Sigmoid colon (tissue), 7 donors: ENCODE results near the gene PTTG2. TPM values are rescaled to one million over a fixed set of nuclear protein-coding genes. Genes with fewer than 3 reads are reported as not detected.
A peak's percentile ranks its signal among the peaks of the same experiment; 100 is the strongest.
"Not testable (repeated sequence)": the region's sequence is repeated elsewhere in the genome, so short reads cannot be mapped to it uniquely, and the experiment has no call there.

Source experiments
- DNase-seq: peaks from one replicate; pipeline ENCODE4 v3.0.0-alpha.2; 2019
- H3K27ac ChIP-seq, 4 donors: fragments of 200-600 bp; sonication (generic); one replicate each; pipeline ENCODE4 v1.5.1; 2016 to 2019; ENCODE audit warnings: mild to moderate bottlenecking in 1 of 4
- H3K27me3 ChIP-seq, 3 donors: fragments of 200-600 bp; sonication (generic); one replicate each; pipeline ENCODE4 v1.5.1; 2019; ENCODE audit warnings: mild to moderate bottlenecking in 1 of 3
- H3K36me3 ChIP-seq, 4 donors: fragments of 200-600 bp; sonication (generic); one replicate each; pipeline ENCODE4 v1.5.1; 2016 to 2019
- H3K4me1 ChIP-seq, 4 donors: fragments of 200-600 bp; sonication (generic); one replicate each; pipeline ENCODE4 v1.5.1; 2017 to 2019
- H3K4me3 ChIP-seq, 4 donors: fragments of 200-600 bp; sonication (generic); one replicate each; pipeline ENCODE4 v1.5.1; 2017 to 2019; ENCODE audit warnings: mild to moderate bottlenecking in 2 of 4, moderate library complexity in 1 of 4
- H3K9me3 ChIP-seq, 4 donors: fragments of 200-600 bp in 3 of 4; sonication (generic) in 3 of 4; one replicate each; pipeline versions ENCODE4 v1.5.1 to v1.6.1; 2013 to 2019
- EP300 ChIP-seq, 4 donors: sonication (generic); formaldehyde crosslinking; IDR thresholded peaks; one replicate each; pipeline ENCODE4 v1.6.1; 2017; ENCODE audit warnings: antibody characterized with exemption in 4 of 4
- POLR2A ChIP-seq, 2 donors: fragments of 450-650 bp; IDR thresholded peaks; one replicate each; pipeline ENCODE4 v1.6.1; 2016; ENCODE audit warnings: antibody characterized with exemption in 2 of 2, mild to moderate bottlenecking in 2 of 2, moderate library complexity in 2 of 2
- POLR2AphosphoS5 ChIP-seq, 4 donors: sonication (generic); formaldehyde crosslinking; IDR thresholded peaks; one replicate each; pipeline ENCODE4 v1.6.1; 2017; ENCODE audit warnings: antibody characterized with exemption in 4 of 4
- WGBS, 2 donors: extraction: QIAGEN DNeasy Blood & Tissue Kit; methylation state at CpG; one replicate each; pipeline ENCODE4 v1.1.7; 2013; 5-methylcytosine and 5-hydroxymethylcytosine counted together
- intact Hi-C: fragments of 100-400 bp; cut with DNase I; formaldehyde crosslinking; loops from one replicate; pipeline ENCODE4 v1.15.1; 2023
- polyA plus RNA-seq, 3 donors: library from polyadenylated mRNA; stranded (reverse); fragments of 200-250 nt; gene quantifications; one replicate each; pipeline ENCODE4 v1.2.3, GENCODE V29; 2013
- total RNA-seq, 4 donors: library from RNA; depleted of rRNA; stranded (reverse); fragments of >200 nt; gene quantifications; one replicate each; pipeline ENCODE4 v1.1.0, GENCODE V29; 2016
- TF ChIP-seq, protein P1 (sequence below), 4 experiments: fragments of 450-650 bp in 3 of 4; fragments of 200-600 bp in 1 of 4; IDR thresholded peaks; one replicate each; pipeline ENCODE4 v1.5.1; 2016 to 2019; ENCODE audit warnings: antibody characterized with exemption in 4 of 4, mild to moderate bottlenecking in 3 of 4, moderate library complexity in 2 of 4
- donor health status: healthy with polysubstance abuse.
- donor health status: Bipolar disorder and iron deficiency.
- donor health status: healthy.

The PTTG2 gene
- total and polyA plus RNA-seq, 7 donors, result 0.28 to 7.7 (median 5.7) TPM; not detected in 2

DNA sequence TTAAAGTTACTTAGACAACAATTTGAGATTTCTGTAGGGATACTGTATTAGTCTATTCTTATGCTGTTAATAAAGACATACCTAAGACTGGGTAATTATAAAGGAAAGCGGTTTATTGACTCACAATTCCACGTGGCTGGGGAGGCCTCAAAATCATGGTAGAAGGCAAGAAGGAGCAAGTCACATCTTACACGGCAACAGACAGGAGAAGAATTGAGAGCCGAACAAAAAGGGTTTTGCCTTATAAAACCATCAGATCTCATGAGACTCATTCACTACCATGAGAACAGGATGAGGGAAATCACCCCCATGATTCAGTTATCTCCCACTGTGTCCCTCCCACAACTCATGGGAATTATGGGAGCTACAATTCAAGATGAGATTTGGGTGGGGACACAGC is 11.0 kb downstream of the PTTG2 start:
- no peaks in the 10 kb centered on the region for H3K9me3 ChIP-seq
- H3K4me3 ChIP-seq, result no peak overlapping the region
- TF ChIP-seq, protein P1, sequence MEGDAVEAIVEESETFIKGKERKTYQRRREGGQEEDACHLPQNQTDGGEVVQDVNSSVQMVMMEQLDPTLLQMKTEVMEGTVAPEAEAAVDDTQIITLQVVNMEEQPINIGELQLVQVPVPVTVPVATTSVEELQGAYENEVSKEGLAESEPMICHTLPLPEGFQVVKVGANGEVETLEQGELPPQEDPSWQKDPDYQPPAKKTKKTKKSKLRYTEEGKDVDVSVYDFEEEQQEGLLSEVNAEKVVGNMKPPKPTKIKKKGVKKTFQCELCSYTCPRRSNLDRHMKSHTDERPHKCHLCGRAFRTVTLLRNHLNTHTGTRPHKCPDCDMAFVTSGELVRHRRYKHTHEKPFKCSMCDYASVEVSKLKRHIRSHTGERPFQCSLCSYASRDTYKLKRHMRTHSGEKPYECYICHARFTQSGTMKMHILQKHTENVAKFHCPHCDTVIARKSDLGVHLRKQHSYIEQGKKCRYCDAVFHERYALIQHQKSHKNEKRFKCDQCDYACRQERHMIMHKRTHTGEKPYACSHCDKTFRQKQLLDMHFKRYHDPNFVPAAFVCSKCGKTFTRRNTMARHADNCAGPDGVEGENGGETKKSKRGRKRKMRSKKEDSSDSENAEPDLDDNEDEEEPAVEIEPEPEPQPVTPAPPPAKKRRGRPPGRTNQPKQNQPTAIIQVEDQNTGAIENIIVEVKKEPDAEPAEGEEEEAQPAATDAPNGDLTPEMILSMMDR (IDR thresholded peaks at IDR 0.05), result no peak
- TF ChIP-seq EP300 (IDR thresholded peaks at IDR 0.05) (no peak), POLR2AphosphoS5 (IDR thresholded peaks at IDR 0.05) (no peak), POLR2A (IDR thresholded peaks at IDR 0.05) (no peak)
- intact Hi-C loops, result loop anchor here (10.0 kb wide), 1 partner anchor 704 kb away; no protein-coding TSS in a partner anchor
- DNase-seq, result no peak
- WGBS, 2 donors, result 87 to 93% methylated on average over 4 of the region's 4 CpGs
- H3K27ac ChIP-seq, result peak overlapping the region; percentile 58 to 77 (median 70)
- no peaks in the 10 kb centered on the region for H3K27me3 ChIP-seq
- no peaks in the 10 kb centered on the region for H3K36me3 ChIP-seq
- H3K4me1 ChIP-seq, result peaks cover 0 to 46% (median 31%) of the 10 kb centered on the region in 4 donors

DNA sequence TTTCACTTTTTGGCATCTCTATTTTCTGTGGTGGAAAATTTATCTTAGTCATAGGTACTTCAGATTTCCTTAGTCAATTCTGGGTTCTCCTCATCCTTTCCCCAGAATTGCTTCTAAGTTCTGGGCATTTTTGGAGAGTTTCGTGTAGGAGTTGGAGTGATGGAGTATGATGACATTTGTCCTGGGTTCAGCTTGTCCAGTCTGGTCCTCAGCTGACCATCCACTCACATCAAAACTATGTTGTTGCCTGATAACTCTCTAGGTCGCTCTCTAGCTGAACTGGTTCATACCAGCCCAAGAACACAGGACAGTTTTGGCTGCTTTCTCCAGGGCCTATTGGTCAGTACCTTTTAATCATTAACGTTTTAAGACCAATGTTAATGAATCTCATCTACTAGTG is 13.2 kb downstream of the PTTG2 start:
- peak overlapping the region in 2 of 4 donors; percentile 9 to 98 for H3K27ac ChIP-seq
- H3K4me1 ChIP-seq, result peaks cover 0 to 30% (median 18%) of the 10 kb centered on the region in 4 donors
- no peak for DNase-seq
- TF ChIP-seq EP300 (IDR thresholded peaks at IDR 0.05), result no peak
- TF ChIP-seq POLR2AphosphoS5 (IDR thresholded peaks at IDR 0.05), result no peak
- TF ChIP-seq, protein P1 (IDR thresholded peaks at IDR 0.05), result no peak
- no peak for TF ChIP-seq POLR2A (IDR thresholded peaks at IDR 0.05)
- H3K36me3 ChIP-seq, result no peaks in the 10 kb centered on the region
- intact Hi-C loops, result loop anchor here (10.0 kb wide), 1 partner anchor 701 kb away; no protein-coding TSS in a partner anchor
- H3K27me3 ChIP-seq, result no peaks in the 10 kb centered on the region
- WGBS, 2 donors, result 93 to 94% methylated on average over 3 of the region's 3 CpGs
- no peak overlapping the region for H3K4me3 ChIP-seq
- no peaks in the 10 kb centered on the region for H3K9me3 ChIP-seq

DNA sequence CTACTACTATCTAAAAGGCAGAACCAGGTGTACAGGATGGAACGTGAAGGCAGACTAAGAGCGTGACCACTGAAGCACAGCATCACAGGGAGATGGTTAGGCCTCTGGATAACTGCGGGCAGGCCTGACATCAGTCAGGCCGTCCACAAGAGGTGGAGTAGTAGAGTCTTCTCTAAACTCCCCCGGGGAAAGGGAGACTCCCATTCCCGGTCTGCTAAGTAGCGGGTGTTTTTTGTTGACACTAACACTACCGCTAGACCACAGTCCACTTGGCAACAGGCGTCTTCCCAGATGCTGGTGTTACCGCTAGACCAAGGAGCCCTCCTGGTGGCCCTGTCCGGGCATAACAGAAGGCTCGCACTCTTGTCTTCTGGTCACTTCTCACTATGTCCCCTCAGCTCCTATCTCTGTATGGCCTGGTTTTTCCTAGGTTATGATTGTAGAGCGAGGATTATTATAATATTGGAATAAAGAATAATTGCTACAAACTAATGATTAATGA is 15.2 kb downstream of the PTTG2 start:
- peaks cover 0 to 35% (median 31%) of the 10 kb centered on the region in 4 donors for H3K4me1 ChIP-seq
- peak overlapping the region in 3 of 4 donors; percentile 2 to 98 (median 98) for H3K27ac ChIP-seq
- H3K36me3 ChIP-seq, H3K4me3 ChIP-seq, H3K27me3 ChIP-seq, DNase-seq, H3K9me3 ChIP-seq: not testable (repeated sequence)
- intact Hi-C loops, result loop anchor here (5.0 to 10.0 kb wide), 7 partner anchors 42 to 699 kb away; partner anchors contain the start of genes PGM2, RELL1 and TBC1D1
- WGBS, 2 donors, result 78 to 91% methylated on average over 12 of the region's 13 CpGs

DNA sequence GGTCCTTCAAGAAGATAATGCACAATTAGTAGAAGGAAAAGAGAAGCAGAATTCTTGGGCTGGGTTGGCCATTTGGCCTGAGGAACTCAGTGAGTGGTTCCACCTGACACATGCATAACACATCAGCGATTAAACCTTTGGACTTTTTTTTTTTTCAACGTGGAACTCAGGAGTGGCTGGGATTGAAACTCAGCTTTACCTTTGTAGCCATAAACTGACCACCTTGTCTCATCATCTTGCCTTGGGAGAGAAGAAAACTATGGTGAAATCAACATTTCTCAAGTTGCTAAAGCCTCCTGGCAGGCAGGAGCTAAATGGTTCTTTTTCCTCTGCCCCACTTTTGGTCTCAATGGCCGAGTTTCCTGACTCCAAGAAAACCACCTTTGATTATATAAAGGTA is 16.3 kb downstream of the PTTG2 start:
- intact Hi-C loops, result loop anchor here (5.0 to 10.0 kb wide), 7 partner anchors 41 to 698 kb away; partner anchors contain the start of genes PGM2, RELL1 and TBC1D1
- WGBS, 2 donors, result 14 to 36% methylated on average over 3 of the region's 3 CpGs
- peak overlapping the region; percentile 61 to 98 (median 80) for H3K4me3 ChIP-seq
- TF ChIP-seq, protein P1 (IDR thresholded peaks at IDR 0.05), result no peak
- peaks cover 0 to 40% (median 36%) of the 10 kb centered on the region in 4 donors for H3K4me1 ChIP-seq
- H3K36me3 ChIP-seq, result no peaks in the 10 kb centered on the region
- DNase-seq, result no peak
- no peaks in the 10 kb centered on the region for H3K27me3 ChIP-seq
- peak overlapping the region; percentile 96 to 98 (median 98) for H3K27ac ChIP-seq
- no peaks in the 10 kb centered on the region for H3K9me3 ChIP-seq

DNA sequence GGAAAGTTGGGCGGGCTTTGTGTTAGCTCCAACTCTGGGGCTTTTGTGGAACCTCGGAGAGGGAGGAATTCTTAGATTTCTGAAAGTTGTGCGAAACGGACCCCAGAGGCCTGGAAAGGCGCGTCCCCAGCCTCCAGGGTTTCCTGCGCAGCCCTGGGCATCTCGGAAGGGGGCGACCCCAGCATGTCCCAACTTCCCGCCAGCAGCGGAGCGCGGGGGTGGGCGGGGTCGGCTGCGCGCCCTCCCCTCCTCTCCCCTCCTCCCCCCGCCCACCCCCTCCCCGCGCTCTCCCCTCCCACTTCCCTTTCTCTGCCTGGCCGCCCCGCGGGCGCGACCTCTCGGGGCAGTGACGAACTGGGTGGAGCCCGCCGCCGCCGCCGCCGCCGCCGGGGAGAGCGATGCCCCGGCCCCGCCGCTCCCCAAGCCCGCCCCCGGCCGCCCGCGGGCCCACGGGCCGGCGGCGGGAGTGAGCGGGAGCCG is 16.8 kb downstream of the PTTG2 start:
- H3K4me1 ChIP-seq, result peaks cover 0 to 45% (median 41%) of the 10 kb centered on the region in 4 donors
- H3K9me3 ChIP-seq, result no peaks in the 10 kb centered on the region
- peak; percentile 91 for DNase-seq
- intact Hi-C loops, result loop anchor here (5.0 to 10.0 kb wide), 7 partner anchors 40 to 698 kb away; partner anchors contain the start of genes PGM2, RELL1 and TBC1D1
- no peak for TF ChIP-seq EP300 (IDR thresholded peaks at IDR 0.05)
- TF ChIP-seq POLR2AphosphoS5 (IDR thresholded peaks at IDR 0.05), result peak in 2 of 4 donors; percentile 22 to 34
- TF ChIP-seq, protein P1 (IDR thresholded peaks at IDR 0.05), result no peak
- no peak for TF ChIP-seq POLR2A (IDR thresholded peaks at IDR 0.05)
- peak overlapping the region; percentile 96 to 98 (median 98) for H3K27ac ChIP-seq
- no peaks in the 10 kb centered on the region for H3K36me3 ChIP-seq
- 1% methylated on average over 50 of the region's 50 CpGs for WGBS, 2 donors
- H3K27me3 ChIP-seq, result no peaks in the 10 kb centered on the region
- peak overlapping the region; percentile 61 to 98 (median 80) for H3K4me3 ChIP-seq
